GM18511 (cell line): ENCODE measurements around the gene TSPAN15.
"Not testable (repeated sequence)": the region's sequence is repeated elsewhere in the genome, so short reads cannot be mapped to it uniquely, and the experiment has no call there.

Experiments
- ATAC-seq: cut with Tn5 transposase; IDR thresholded peaks from one replicate; pipeline ENCODE4 v1.9.1; 2021; ENCODE audit warnings: mild to moderate bottlenecking, moderate library complexity; ENCODE audit not compliant: unreplicated experiment

TSPAN15 gene

GRCh38 chr10:69443354-69443753 is 7.9 kb upstream of the TSPAN15 start:
- no peak for ATAC-seq

- no peak for ATAC-seq
These were observed 6.2 kb upstream of the TSPAN15 start for GRCh38 chr10:69445041-69445440.

GRCh38 chr10:69446229-69446628 is 5.0 kb upstream of the TSPAN15 start:
- no peak for ATAC-seq

GRCh38 chr10:69446650-69447151 is 4.6 kb upstream of the TSPAN15 start:
- ATAC-seq = no peak

- no peak for ATAC-seq
These were observed 1.4 kb upstream of the TSPAN15 start for GRCh38 chr10:69449841-69450240.

- not testable (repeated sequence) for ATAC-seq
These were observed 870 bp upstream of the TSPAN15 start for GRCh38 chr10:69450395-69450794.

GRCh38 chr10:69451784-69452251 is 553 bp downstream of the TSPAN15 start:
- ATAC-seq = peak; percentile 21

GRCh38 chr10:69452676-69453415 is 1.6 kb downstream of the TSPAN15 start:
- ATAC-seq = no peak

GRCh38 chr10:69453795-69454194 is 2.5 kb downstream of the TSPAN15 start:
- ATAC-seq = no peak

GRCh38 chr10:69455006-69455763 is 3.9 kb downstream of the TSPAN15 start:
- no peak for ATAC-seq

GRCh38 chr10:69456880-69457693 is 5.8 kb downstream of the TSPAN15 start:
- no peak for ATAC-seq

- no peak for ATAC-seq
These were observed 6.5 kb downstream of the TSPAN15 start for GRCh38 chr10:69457771-69458237.

GRCh38 chr10:69458430-69459100 is 7.3 kb downstream of the TSPAN15 start:
- no peak for ATAC-seq

GRCh38 chr10:69459101-69459790 is 8.0 kb downstream of the TSPAN15 start:
- no peak for ATAC-seq

- no peak for ATAC-seq
These were observed 8.8 kb downstream of the TSPAN15 start for GRCh38 chr10:69459893-69460575.

GRCh38 chr10:69460576-69461242 is 9.4 kb downstream of the TSPAN15 start:
- ATAC-seq = no peak

- no peak for ATAC-seq
These were observed 10.2 kb downstream of the TSPAN15 start for GRCh38 chr10:69461243-69462025.

- no peak for ATAC-seq
These were observed 12.6 kb downstream of the TSPAN15 start for GRCh38 chr10:69463886-69464285.
